Measurements from ENCODE around the gene CTNNAL1.
"Not testable (repeated sequence)": the region's sequence is repeated elsewhere in the genome, so short reads cannot be mapped to it uniquely, and the experiment has no call there.

CTNNAL1 gene

DNA sequence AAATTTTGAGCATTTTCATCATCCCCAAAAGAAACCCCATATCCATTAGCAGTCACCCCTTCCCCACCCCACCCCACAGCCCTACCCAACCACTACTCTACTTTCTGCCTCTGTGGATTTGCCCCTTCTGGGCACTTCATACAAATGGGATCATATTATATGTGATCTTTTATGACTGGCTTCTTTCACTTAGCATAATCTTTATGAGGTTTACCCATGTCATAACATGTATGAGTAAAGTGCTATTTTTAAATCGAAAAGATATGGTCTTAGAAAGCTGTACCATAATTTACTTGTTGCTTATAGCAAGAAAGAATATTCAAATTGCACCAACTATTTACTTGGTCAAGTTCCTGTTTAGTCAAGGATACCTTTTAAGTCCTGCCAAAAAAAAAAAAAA lies 92.1 kb downstream of the CTNNAL1 start:
- DNase-seq, result no peak

GRCh38 chr9:108920401-108920800 lies 92.9 kb downstream of the CTNNAL1 start:
- not testable (repeated sequence) for DNase-seq

- no peak for DNase-seq
These were observed 93.8 kb downstream of the CTNNAL1 start for GRCh38 chr9:108919517-108919916.

DNA sequence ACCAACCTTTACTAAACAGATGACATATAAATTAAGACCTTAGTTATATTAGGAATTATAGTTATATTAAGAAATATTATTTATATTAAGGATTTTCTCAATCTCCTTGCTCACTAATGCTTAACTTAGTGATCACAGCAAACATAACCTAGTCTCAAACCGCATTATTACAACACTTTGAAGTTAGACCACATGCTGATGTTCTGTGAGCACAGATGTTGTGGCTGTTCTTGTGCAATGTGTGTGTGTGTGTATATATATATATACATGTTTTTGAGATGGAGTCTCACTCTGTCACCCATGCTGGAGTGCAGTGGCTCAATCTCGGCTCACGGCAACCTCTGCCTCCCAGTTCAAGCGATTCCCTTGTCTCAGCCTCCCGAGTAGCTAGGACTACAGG lies 99.9 kb downstream of the CTNNAL1 start:
- no peak for DNase-seq

DNA sequence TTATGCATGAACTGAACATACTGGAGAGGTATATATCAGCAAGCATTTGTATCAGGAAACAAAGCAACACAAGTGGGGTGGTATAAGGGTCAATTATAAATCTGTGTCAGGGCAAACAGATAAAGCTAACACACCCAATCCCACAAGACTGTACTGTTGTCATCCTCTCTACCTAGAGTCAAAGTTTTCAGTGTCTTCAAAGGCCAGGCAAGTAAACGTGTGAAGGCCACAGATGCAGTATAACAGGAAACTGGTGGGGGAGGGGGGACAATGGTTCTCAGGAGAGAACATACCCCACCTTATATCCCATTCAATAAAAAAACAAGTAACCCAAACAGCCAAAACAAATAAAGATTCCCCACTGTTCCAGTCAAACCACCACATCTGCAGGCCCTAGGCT lies 101.5 kb downstream of the CTNNAL1 start:
- no peak for DNase-seq

DNA sequence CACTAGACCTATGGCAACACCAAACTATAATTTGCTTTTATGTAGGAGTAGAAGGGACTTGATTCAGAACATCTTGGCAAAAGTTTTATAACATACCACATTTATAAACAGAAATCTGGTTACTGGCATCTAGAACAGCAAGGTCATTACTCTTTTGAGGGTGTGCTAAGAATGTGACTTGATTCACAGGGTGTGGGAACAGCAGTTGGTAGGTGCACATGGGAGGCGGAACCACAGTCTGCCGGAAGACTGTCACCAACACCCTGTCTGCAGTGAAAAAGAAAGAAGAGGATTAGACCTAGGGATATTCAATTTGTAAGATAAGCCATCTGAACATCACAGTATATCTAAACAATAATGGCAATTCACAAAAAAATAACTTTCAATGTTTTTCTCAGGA lies 102.4 kb downstream of the CTNNAL1 start:
- DNase-seq, result no peak

- no peak for DNase-seq
These were observed 102.9 kb downstream of the CTNNAL1 start for GRCh38 chr9:108910402-108910801.

DNA sequence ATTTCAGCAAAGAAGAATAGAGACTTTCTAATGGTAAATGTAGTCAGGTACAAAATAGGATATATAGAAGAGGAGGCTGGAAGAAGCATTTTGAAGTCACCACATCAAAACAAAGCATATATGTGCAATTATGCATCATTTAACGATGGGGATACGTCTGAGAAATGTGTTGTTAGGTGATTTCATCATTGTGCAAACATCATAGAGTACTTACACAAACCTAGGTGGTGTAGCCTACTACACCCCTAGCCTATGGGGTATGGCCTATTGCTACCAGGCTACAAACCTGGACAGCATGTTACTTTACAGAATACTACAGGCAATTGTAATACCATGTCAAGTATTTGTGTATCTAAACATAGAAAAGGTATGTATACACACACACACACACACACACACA lies 107.8 kb downstream of the CTNNAL1 start:
- DNase-seq, result no peak

GRCh38 chr9:108904161-108904560 lies 109.1 kb downstream of the CTNNAL1 start:
- DNase-seq, result no peak

DNA sequence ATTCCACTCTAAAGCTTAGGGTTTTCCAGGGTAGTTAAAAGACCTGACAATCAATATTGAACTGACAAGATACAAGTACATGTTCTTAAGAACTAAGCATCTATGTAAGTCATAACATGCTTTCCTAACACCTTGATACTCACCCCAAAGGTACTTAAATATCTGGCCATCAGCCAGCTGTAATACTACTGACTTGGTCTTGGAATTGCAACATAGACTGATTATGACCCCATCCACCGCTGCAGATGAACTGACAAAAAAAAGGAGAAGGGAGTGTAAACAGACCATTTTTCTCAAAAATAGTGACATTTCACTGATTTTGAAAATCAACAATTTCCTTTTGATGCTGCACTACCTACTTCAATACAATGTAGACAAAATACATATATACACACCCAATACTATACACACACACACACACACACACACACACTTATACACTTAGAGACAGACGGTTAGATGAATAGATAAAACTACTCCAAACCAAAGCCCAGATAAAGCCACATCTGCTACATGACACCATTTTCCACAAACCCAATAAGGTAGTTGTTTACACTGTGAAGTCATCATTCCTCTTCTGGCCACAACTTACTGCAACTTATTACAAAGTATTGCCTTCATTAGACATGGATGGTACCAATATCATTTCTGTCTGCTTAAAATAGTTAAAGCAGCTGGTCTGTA lies 109.7 kb downstream of the CTNNAL1 start:
- no peak for DNase-seq

- DNase-seq, result no peak
These were observed 113.1 kb downstream of the CTNNAL1 start for GRCh38 chr9:108900176-108900575.

DNA sequence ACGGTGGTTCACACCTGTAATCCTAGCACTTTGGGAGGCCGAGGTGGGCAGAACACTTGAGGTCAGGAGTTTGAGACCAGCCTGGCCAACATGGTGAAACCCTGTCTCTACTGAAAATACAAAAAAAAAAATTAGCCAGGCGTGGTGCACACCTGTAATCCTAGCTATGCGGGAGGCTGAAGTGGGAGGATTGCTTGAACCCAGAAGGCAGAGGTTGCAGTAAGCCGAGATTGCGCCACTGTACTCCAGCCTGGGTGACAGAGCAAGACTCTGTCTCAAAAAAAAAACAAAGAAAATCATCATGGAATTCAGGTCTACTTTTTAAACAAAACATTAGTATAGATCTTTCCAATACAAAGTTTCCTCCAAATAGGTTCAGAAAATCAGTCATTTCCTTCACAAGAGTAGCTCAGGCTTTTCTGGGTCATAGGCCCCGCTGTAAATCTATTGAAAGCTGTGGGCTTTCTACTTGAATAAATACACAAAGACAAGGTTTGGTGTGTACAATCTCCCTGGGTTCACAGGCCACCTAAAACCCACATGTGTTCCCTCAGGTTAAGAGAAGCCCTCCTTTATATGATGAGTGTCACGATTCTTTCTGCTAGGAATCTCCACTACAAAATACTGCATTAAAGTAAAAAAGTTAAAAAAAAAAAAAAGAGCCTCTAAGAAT lies 114.1 kb downstream of the CTNNAL1 start:
- not testable (repeated sequence) for DNase-seq

GRCh38 chr9:108897324-108898096 lies 115.8 kb downstream of the CTNNAL1 start:
- DNase-seq, result no peak

- DNase-seq, result no peak
These were observed 118.9 kb downstream of the CTNNAL1 start for GRCh38 chr9:108894225-108894997.

Measured in CD4-positive, alpha-beta T cell treated with Interferon gamma for 1 hour (primary cell).